GM12891 (cell line): ENCODE results near the gene IQCK.

Source experiments
- DNase-seq: peaks from one replicate; pipeline ENCODE4 v3.0.0; 2011; ENCODE audit warnings: low spot score; ENCODE audit not compliant: insufficient read length
- FAIRE-seq: peaks from 2 replicates; lab custom pipeline; 2011; peaks lifted over from hg19 to GRCh38; lab: Jason Lieb, UNC
- PAX5 ChIP-seq: IDR thresholded peaks from 2 replicates; pipeline ENCODE4 v1.6.1; 2011; ENCODE audit warnings: low read length, moderate library complexity, mild to moderate bottlenecking; ENCODE audit not compliant: insufficient read depth, severe bottlenecking
- POLR2A ChIP-seq: IDR thresholded peaks from 2 replicates; pipeline ENCODE4 v1.6.1; 2011; ENCODE audit warnings: low read depth, low read length, control low read depth
- POLR2AphosphoS5 ChIP-seq: IDR thresholded peaks from 2 replicates; pipeline ENCODE4 v1.6.1; 2011; ENCODE audit warnings: low read depth, low read length, control low read depth
- POU2F2 ChIP-seq: IDR thresholded peaks from 2 replicates; pipeline ENCODE4 v1.6.1; 2011; ENCODE audit warnings: low read depth, mild to moderate bottlenecking, control low read depth, low read length, moderate library complexity
- SPI1 ChIP-seq: IDR thresholded peaks from 2 replicates; pipeline ENCODE4 v1.6.1; 2011; ENCODE audit warnings: low read depth, low read length, control low read depth
- TAF1 ChIP-seq: IDR thresholded peaks from 2 replicates; pipeline ENCODE4 v1.6.1; 2011; ENCODE audit warnings: low read depth, low read length, control low read depth

IQCK gene

GRCh38 chr16:19685176-19685575 is 32.9 kb upstream of the IQCK start:
- FAIRE-seq (no peak), DNase-seq (no peak)
- no peak for TF ChIP-seq SPI1
- TF ChIP-seq TAF1, result no peak
- TF ChIP-seq PAX5, result no peak
- no peak for TF ChIP-seq POLR2AphosphoS5
- TF ChIP-seq POU2F2, result no peak
- TF ChIP-seq POLR2A, result no peak

GRCh38 chr16:19687279-19687678 is 30.8 kb upstream of the IQCK start:
- no peak for FAIRE-seq
- TF ChIP-seq TAF1 (no peak), PAX5 (no peak), POLR2A (no peak), POU2F2 (no peak), SPI1 (no peak), POLR2AphosphoS5 (no peak)
- DNase-seq, result no peak

GRCh38 chr16:19688396-19689024 is 29.6 kb upstream of the IQCK start:
- FAIRE-seq, result no peak
- no peak for DNase-seq
- TF ChIP-seq TAF1, result no peak
- TF ChIP-seq POLR2AphosphoS5, result no peak
- no peak for TF ChIP-seq SPI1
- no peak for TF ChIP-seq POLR2A
- no peak for TF ChIP-seq POU2F2
- no peak for TF ChIP-seq PAX5

- no peak for TF ChIP-seq POLR2AphosphoS5
- TF ChIP-seq POLR2A, result no peak
- no peak for TF ChIP-seq PAX5
- TF ChIP-seq TAF1, result no peak
- no peak for TF ChIP-seq SPI1
- TF ChIP-seq POU2F2, result no peak
- DNase-seq (no peak), FAIRE-seq (no peak)
Measured at GRCh38 chr16:19689342-19689741, 28.7 kb upstream of the IQCK start.

GRCh38 chr16:19690196-19690595 is 27.9 kb upstream of the IQCK start:
- FAIRE-seq (no peak), DNase-seq (no peak)
- TF ChIP-seq POU2F2 (no peak), SPI1 (no peak), TAF1 (no peak), POLR2AphosphoS5 (no peak), POLR2A (no peak), PAX5 (no peak)

- FAIRE-seq (no peak), DNase-seq (no peak)
- TF ChIP-seq PAX5, result no peak
- TF ChIP-seq SPI1, result no peak
- TF ChIP-seq POU2F2, result no peak
- no peak for TF ChIP-seq TAF1
- TF ChIP-seq POLR2A, result no peak
- TF ChIP-seq POLR2AphosphoS5, result no peak
Measured at GRCh38 chr16:19691161-19691711, 26.8 kb upstream of the IQCK start.

- DNase-seq (no peak), FAIRE-seq (no peak)
- TF ChIP-seq POLR2AphosphoS5, result no peak
- TF ChIP-seq POLR2A, result no peak
- TF ChIP-seq TAF1, result no peak
- TF ChIP-seq PAX5, result no peak
- no peak for TF ChIP-seq POU2F2
- no peak for TF ChIP-seq SPI1
Measured at GRCh38 chr16:19694989-19695388, 23.1 kb upstream of the IQCK start.

DNA sequence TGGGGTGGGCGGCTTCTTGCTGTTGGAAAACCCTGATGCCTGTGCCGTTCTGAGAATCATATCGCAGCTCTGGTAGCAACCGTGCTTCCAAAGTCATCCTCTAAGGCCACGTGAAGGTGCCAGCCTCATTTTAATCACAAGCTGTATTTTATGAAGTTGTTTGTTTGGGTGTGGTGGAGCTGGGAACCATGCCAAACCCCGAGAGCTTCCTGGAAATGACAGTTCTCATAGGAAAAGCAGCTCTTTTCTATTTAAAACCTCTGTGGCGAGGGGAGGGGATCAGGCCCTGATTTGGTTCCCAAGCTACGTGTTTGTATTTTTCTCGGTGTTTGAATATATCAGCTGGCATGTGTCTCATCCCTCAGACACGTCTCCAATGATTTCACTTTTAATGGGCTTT is 21.7 kb upstream of the IQCK start:
- TF ChIP-seq POLR2AphosphoS5 (no peak), POLR2A (no peak), TAF1 (no peak), PAX5 (no peak), POU2F2 (no peak), SPI1 (no peak)
- no peak for DNase-seq
- FAIRE-seq, result no peak

DNA sequence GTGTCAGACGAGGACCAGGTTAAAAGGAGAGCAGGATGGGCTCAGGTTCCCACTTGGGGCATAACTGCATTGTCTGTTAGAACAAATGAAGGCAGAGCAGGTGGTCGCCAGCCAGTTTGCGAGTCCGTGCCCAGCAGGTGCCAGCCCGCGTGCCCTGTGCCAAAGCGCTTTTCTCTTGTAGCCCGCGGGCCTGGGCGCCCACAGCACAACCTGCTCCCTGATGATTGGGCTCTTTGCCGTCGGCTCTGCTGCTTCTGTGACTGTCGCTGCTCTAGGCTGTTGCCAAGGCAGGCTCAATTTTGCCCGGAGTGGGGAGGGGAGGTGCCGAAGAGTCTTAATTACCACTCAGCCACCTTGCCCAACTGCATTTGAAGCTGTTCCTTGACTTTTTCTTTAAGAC is 21.1 kb upstream of the IQCK start:
- FAIRE-seq (no peak), DNase-seq (no peak)
- TF ChIP-seq POLR2A (no peak), PAX5 (no peak), POU2F2 (no peak)
